NCI-H460 (cell line): ENCODE measurements around the gene EIF5. TPM values are rescaled to one million over a fixed set of nuclear protein-coding genes. Genes with fewer than 3 reads are reported as not detected.

Experiments used
- DNase-seq: peaks from one replicate; pipeline ENCODE4 v3.0.0-alpha.2; 2016; ENCODE audit warnings: low read depth; ENCODE audit errors: extremely low read depth
- total RNA-seq: library from RNA; depleted of rRNA; stranded (reverse); fragments of >200 nt; shearing (Covaris generic); gene quantifications from 2 replicates; pipeline ENCODE4 v1.2.3, GENCODE V29; 2014

Gene EIF5
- total RNA-seq, 1 experiment from 2014 or later = 204 TPM

DNA sequence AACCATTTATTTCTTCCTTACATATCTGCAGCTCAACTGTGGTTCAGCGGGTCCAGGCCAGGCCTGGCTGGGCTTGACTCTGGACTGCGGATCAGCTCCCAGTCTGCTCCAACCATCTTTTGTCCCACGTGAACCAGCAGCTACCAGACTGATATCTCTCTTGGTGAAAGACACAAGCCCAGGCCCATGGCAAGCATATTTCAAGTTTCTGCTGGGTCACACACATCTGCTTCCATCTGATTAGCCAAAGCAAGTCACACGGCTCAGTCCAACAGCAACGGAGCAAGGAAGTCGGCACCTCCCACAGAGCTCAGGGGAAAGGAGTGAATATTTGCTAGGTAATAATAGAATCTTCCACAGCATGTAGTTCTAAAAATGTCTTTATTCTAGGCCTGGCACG is 26.5 kb downstream of the EIF5 start:
- DNase-seq = no peak

DNA sequence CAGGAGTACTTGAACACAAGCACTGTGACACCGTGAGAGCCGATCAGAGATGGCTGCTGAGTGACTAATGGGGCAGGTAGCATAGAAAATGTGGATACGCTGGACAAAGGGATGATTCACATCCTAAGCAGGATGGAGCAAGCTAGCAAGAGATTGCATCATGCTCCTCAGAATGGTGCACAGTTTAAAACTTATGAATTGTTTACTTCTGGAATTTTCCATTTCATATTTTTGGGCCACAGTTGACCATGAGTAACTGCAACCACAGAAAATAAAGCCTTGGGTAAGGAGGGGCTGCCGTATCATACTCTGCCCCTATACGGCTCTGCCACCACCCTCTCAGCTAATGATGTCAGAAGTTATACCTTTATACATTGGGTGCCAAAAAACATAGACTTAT is 27.8 kb downstream of the EIF5 start:
- DNase-seq = peak; percentile 54

DNA sequence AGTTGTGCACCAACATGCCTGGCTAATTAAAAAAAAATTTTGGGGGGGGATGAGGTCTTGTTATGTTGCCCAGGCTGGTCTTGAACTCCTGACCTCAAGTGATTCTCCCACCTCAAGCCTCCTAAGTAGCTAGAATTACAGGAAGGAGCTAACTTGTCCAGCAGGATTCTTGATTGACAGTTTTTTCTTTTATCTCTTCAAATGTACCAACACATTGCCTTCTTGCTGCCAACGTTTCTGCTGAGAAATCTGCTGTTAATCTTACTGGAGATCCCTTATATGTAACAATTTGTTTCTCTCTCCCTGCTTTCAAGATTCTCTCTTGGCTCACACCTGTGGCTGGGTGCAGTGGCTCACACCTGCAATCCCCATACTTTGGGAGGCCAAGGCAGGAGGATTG is 28.7 kb downstream of the EIF5 start:
- DNase-seq = no peak

GRCh38 chr14:103366741-103367140 is 32.7 kb downstream of the EIF5 start:
- no peak for DNase-seq

GRCh38 chr14:103367995-103368394 is 34.0 kb downstream of the EIF5 start:
- no peak for DNase-seq

- DNase-seq = no peak
These were observed 36.0 kb downstream of the EIF5 start for GRCh38 chr14:103370087-103370486.

DNA sequence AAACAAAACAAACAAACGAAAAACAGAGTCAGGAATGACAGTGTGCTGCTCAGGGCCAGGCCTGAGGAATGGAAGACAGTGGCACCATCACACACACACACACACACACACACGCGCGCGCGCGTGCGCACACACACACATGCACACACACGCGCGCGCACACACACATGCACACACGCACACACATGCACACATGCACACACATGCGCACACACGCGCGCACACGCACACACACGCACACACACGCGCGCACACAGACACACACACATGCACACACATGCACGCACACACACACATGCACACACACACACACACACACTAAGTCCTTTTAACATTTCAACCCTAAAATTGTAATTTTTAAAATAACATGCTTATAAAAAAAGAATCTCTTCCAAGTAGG is 38.0 kb downstream of the EIF5 start:
- no peak for DNase-seq

DNA sequence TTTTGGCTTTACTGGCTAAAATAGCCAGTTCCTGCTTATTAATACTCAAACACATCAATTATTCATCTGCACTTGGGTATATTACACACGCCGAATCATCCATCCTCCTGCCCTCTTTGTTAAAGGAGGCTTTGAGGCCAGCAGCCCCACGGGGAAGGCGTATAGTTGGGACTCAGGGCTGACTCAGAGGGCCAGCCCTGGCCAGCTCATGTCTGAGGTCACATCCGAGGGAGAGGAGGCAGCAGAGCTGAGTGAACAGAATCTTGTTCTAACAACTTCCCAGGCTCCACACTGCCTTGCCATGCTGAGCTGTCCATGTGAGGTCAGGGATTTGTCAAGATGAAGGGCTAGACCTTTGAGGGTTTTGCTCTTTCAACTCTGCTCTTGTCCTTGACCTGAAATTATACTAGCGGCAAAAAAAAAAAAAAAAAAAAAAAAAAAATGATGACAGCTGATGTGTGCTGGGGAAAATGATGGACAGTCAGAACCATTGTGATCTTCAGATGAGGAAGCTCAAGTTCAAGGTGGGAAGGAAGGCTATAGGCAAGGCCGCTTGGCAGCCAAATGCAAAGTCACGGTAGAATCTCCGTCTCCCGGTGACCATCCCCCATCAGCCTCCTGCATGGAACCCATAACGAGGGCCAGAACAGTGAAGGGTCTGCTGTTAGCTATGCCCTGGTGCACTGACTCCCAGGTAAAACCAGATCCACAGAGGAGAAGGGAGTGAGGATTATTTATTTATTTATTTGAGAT is 38.7 kb downstream of the EIF5 start:
- peak; percentile 78 for DNase-seq

DNA sequence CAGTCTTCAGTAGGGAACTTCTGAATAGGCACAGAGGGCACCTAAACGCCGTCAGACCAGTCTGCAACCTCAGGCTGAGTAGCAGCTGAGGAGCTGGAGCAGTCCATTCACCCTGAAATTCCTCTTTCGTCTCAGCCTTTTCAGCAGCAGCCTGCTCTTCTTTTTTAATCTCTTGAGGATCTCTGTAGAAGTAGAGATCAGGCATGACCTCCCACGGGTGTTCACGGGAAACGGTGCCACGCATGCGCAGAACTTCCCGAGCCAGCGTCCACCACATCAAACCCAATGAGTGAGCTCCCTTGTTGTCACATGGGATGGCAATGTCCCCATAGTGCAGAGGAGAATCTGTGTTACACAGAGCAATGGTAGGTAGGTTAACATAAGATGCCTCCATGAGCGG is 40.1 kb downstream of the EIF5 start:
- no peak for DNase-seq

- DNase-seq = no peak
These were observed 43.5 kb downstream of the EIF5 start for GRCh38 chr14:103377522-103378037.

GRCh38 chr14:103378038-103378854 is 44.2 kb downstream of the EIF5 start:
- DNase-seq = no peak

DNA sequence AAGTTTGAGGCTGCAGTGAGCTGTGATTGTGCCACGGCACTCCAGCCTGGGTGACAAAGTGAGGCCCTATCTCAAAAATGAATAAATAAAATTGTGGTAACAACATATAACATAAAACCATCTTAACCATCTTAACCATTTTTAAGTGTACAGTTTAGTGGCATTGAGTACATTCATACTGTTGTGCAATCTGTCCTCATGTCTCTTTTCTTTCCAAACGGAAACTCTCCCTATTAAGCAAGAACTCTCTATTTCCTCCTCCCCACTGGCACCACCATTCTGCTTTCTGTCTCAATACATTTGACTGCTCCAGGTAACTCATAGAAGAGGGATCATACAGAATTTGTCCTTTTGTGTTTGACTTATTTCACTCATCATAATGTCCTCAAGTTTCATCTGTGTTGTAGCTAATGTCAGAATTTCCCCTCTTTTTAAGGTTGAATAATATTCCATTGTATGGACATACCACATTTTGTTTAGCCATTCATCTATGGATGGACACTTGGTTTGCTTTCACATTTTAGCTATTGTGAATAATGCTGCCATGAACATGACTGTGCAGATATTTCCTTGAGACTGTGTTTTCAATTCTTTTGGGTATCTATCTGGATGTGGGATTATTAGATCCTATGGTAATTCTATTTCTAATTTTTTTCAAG is 46.8 kb downstream of the EIF5 start:
- DNase-seq = no peak

- DNase-seq = peak; percentile 30
These were observed 48.3 kb downstream of the EIF5 start for GRCh38 chr14:103382376-103382775.

DNA sequence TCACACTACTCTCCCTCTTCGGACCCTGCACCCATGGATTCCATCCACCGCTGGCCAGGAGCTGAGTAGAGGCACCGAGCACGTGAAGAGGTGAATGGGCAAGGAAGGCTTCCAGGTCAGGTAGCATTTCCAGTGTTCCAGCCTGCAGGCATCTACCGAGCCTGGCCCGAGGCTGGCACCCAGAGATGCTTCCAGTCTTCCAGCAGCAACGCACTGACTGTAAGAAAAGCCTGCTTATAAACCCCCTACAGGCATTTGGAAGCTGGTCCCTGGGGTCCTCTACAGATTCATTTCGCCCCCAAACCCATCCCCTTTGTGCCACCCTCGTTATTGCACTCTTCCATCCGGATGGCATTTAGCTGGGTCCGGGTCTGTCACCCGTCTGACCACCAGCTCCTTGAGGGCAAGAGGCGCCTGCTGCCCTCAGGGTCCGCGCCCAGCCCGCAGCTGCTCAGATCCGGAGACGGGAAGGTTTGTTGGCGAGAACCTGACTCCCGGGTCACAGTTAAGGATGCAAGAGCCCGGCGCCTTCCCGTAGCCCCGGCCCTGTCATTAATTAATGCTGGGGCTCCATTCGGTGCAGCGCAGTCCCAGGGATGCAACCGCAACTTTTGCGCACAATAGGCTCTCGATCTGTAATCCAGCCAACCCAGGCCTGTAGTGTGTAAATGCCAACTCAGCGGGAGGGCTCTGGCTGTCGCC is 50.6 kb downstream of the EIF5 start:
- DNase-seq = no peak

DNA sequence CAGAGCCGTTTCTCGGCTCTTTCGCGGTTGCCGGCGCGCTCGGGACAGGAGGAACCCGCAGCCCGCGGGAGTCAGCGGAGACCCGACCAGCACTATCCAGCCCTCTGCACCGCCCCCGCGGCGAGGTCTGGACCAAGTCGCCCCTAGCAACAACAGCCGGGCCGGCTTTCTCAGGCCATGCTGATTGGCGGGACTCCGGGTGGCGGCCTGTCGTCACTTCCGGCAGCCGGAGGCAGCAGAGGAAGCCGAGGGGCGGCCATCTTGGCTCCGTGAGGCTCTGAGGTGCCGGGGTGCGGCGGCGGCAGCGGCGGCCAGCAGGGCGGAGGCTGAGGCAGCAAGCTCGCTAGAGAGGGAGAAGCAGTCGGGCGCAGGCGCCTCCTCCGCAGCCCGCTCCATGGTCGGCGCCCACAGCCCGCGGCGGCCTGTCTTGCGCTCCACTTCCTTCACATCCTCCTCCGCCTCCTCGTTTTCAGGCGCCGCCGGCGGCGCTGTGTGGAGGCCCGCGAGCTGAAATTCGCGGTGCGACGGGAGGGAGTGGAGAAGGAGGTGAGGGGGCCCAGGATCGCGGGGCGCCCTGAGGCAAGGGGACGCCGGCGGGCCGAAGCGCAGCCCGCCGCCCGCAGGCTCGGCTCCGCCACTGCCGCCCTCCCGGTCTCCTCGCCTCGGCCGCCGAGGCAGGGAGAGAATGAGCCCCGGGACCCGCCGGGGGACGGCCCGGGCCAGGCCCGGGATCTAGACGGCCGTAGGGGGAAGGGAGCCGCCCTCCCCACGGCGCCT is 51.3 kb downstream of the EIF5 start, which contains the start of gene MARK3:
Gene MARK3, plus strand, starts transcription at position 264 of the 777 bp plus-strand sequence. CDS start 615 bp downstream, outside the sequence.
- peak; percentile 95 for DNase-seq

- no peak for DNase-seq
These were observed 52.1 kb downstream of the EIF5 start for GRCh38 chr14:103385929-103386712.

- DNase-seq = no peak
These were observed 52.8 kb downstream of the EIF5 start for GRCh38 chr14:103386713-103387329.

GRCh38 chr14:103388664-103389063 is 54.6 kb downstream of the EIF5 start:
- DNase-seq = no peak

DNA sequence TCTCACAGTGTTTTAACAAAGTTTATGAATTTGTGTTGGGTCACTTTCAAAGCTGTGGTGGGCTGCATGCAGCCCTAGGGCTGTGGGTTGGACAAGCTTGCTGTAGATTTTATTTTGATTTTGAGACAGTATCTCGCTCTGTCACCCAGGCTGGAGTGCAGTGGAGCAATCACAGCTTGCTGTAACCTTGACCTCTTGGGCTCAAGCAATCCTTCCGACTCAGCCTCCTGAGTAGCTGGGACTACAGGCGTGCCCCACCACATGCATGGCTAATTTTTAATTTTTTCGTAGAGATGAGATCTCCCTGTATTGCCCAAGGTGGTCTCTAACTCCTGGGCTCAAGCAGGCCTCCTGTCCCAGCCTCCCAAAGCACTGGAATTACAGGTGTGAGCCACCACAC is 56.6 kb downstream of the EIF5 start:
- DNase-seq = no peak
